Measurements from ENCODE around the gene RIN1. TPM values are rescaled to one million over a fixed set of nuclear protein-coding genes. Genes with fewer than 3 reads are reported as not detected.
A peak's percentile ranks its signal among the peaks of the same experiment; 100 is the strongest.

RIN1 gene
- total and polyA plus RNA-seq, 2 of the 13 experiments (the other 11 are each of a cell fraction or from before 2014, with no cell fraction given), result 2.4 to 4.1 TPM

DNA sequence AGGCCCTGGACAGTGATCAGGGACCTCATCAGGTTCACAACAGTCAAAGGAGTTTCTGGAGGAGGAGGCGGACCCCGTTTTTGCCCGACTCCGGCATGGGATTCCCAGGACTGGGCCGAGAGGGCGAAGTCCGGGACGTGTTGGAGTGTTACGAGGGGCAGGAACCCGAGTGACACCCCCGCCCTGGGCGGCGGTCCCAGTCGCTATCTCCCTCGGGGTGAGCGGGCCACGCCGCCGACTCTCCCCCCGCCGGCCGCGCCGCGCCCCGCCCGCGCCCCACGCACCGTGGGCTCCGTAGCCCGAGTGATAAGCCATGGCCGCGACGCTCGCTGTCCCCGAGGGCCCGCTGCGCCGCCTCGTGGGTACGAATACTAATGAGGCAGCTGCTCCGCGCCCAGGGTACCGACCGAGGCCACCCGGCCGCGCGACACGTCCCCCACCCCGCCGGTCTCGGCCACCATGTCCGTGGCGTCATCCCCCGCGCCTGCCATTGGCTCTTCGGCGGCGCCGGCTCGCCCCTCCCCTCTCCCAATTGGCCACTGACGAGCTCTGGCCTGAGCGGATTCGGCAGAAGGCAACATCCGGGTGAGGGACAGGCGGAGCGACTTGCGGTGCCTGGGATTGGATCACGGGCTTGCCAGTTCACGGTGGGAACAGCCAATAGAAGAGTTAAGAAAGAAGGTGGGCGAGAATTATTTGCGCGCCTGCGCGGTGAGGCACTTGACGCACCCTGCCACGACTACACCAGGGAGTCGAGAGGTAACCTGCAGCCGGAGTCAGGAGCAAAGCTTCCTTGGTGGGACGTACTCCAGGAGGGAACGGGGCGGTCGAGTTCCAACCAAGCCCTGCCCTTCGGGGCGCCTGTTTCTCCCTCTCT lies 47.3 kb downstream of the RIN1 start, which contains the start of gene YIF1A (continued):
- TF ChIP-seq, protein P1, sequence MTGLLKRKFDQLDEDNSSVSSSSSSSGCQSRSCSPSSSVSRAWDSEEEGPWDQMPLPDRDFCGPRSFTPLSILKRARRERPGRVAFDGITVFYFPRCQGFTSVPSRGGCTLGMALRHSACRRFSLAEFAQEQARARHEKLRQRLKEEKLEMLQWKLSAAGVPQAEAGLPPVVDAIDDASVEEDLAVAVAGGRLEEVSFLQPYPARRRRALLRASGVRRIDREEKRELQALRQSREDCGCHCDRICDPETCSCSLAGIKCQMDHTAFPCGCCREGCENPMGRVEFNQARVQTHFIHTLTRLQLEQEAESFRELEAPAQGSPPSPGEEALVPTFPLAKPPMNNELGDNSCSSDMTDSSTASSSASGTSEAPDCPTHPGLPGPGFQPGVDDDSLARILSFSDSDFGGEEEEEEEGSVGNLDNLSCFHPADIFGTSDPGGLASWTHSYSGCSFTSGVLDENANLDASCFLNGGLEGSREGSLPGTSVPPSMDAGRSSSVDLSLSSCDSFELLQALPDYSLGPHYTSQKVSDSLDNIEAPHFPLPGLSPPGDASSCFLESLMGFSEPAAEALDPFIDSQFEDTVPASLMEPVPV (CRISPR knock-in tag; IDR thresholded peaks at IDR 0.05), result peak; percentile 64; the same call in 1 of the 2 replicates
- TF ChIP-seq ZSCAN30 (CRISPR knock-in tag; IDR thresholded peaks at IDR 0.05) (no peak), KDM3A (CRISPR knock-in tag; IDR thresholded peaks at IDR 0.05; ENCODE audit: low read depth) (0 out of 2 replicates have a peak, but pooled peaks have one; percentile 46), NPAS2 (CRISPR knock-in tag; IDR thresholded peaks at IDR 0.05; ENCODE audit: borderline replicate concordance) (no peak), PAX8 (CRISPR knock-in tag; IDR thresholded peaks at IDR 0.05; ENCODE audit: borderline replicate concordance) (no peak), CCAR2 (optimal IDR thresholded peaks at IDR 0.05; ENCODE audit: low read depth, low read length) (no peak), FOXP1 (IDR thresholded peaks at IDR 0.05) (no peak), FOXP1 (CRISPR knock-in tag; IDR thresholded peaks at IDR 0.05) (no peak), NFYC (CRISPR knock-in tag; IDR thresholded peaks at IDR 0.05) (peak; percentile 100), CHD2 (IDR thresholded peaks at IDR 0.05; ENCODE audit: low read depth, low read length) (peak; percentile 52; the same call in 1 of the 2 replicates), ZMYM4 (CRISPR knock-in tag; IDR thresholded peaks at IDR 0.05) (peak; percentile 62; the same call in 1 of the 2 replicates), RAD21 (CRISPR knock-in tag; IDR thresholded peaks at IDR 0.05) (peak; percentile 63; the same call in 1 of the 2 replicates), KAT2B (IDR thresholded peaks at IDR 0.05; ENCODE audit: borderline replicate concordance, low read depth, low read length) (no peak), ZNF891 (CRISPR knock-in tag; IDR thresholded peaks at IDR 0.05) (peak; percentile 4; the same call in 1 of the 2 replicates), RBAK (CRISPR knock-in tag; IDR thresholded peaks at IDR 0.05) (no peak), KDM4B (CRISPR knock-in tag; IDR thresholded peaks at IDR 0.05) (peak; percentile 80; the same call in 1 of the 2 replicates), ZNF205 (CRISPR knock-in tag; IDR thresholded peaks at IDR 0.05) (no peak), SSRP1 (CRISPR knock-in tag; IDR thresholded peaks at IDR 0.05) (no peak)
- TF ChIP-seq, protein P2, sequence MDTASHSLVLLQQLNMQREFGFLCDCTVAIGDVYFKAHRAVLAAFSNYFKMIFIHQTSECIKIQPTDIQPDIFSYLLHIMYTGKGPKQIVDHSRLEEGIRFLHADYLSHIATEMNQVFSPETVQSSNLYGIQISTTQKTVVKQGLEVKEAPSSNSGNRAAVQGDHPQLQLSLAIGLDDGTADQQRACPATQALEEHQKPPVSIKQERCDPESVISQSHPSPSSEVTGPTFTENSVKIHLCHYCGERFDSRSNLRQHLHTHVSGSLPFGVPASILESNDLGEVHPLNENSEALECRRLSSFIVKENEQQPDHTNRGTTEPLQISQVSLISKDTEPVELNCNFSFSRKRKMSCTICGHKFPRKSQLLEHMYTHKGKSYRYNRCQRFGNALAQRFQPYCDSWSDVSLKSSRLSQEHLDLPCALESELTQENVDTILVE (CRISPR knock-in tag; IDR thresholded peaks at IDR 0.05), result peak; percentile 55; the same call in 1 of the 2 replicates
- TF ChIP-seq, protein P3, sequence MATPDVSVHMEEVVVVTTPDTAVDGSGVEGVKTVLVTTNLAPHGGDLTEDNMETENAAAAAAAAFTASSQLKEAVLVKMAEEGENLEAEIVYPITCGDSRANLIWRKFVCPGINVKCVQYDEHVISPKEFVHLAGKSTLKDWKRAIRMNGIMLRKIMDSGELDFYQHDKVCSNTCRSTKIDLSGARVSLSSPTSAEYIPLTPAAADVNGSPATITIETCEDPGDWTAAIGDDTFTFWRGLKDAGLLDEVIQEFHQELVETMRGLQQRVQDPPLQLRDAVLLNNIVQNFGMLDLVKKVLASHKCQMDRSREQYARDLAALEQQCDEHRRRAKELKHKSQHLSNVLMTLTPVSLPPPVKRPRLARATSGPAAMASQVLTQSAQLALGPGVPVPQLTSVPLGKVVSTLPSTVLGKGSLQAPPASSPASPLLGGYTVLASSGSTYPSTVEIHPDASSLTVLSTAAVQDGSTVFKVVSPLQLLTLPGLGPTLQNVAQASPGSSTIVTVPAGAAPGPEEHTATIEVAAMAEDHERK (CRISPR knock-in tag; IDR thresholded peaks at IDR 0.05; ENCODE audit: low read depth), result peak; percentile 50; the same call in 1 of the 2 replicates
- TF ChIP-seq, protein P4, sequence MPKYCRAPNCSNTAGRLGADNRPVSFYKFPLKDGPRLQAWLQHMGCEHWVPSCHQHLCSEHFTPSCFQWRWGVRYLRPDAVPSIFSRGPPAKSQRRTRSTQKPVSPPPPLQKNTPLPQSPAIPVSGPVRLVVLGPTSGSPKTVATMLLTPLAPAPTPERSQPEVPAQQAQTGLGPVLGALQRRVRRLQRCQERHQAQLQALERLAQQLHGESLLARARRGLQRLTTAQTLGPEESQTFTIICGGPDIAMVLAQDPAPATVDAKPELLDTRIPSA (CRISPR knock-in tag; IDR thresholded peaks at IDR 0.05; ENCODE audit: borderline replicate concordance), result no peak
- TF ChIP-seq, protein P5, sequence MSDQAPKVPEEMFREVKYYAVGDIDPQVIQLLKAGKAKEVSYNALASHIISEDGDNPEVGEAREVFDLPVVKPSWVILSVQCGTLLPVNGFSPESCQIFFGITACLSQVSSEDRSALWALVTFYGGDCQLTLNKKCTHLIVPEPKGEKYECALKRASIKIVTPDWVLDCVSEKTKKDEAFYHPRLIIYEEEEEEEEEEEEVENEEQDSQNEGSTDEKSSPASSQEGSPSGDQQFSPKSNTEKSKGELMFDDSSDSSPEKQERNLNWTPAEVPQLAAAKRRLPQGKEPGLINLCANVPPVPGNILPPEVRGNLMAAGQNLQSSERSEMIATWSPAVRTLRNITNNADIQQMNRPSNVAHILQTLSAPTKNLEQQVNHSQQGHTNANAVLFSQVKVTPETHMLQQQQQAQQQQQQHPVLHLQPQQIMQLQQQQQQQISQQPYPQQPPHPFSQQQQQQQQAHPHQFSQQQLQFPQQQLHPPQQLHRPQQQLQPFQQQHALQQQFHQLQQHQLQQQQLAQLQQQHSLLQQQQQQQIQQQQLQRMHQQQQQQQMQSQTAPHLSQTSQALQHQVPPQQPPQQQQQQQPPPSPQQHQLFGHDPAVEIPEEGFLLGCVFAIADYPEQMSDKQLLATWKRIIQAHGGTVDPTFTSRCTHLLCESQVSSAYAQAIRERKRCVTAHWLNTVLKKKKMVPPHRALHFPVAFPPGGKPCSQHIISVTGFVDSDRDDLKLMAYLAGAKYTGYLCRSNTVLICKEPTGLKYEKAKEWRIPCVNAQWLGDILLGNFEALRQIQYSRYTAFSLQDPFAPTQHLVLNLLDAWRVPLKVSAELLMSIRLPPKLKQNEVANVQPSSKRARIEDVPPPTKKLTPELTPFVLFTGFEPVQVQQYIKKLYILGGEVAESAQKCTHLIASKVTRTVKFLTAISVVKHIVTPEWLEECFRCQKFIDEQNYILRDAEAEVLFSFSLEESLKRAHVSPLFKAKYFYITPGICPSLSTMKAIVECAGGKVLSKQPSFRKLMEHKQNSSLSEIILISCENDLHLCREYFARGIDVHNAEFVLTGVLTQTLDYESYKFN (CRISPR knock-in tag; conservative IDR thresholded peaks at IDR 0.05), result peak; percentile 30; the same call in 1 of the 2 replicates

All from HepG2 (cell line).